ENCODE results near the gene JARID2. TPM values are rescaled to one million over a fixed set of nuclear protein-coding genes. Genes with fewer than 3 reads are reported as not detected.

JARID2 gene
- total and polyA plus RNA-seq, 2 of the 4 experiments (the other 2 are of a cell fraction) = 9.6 to 12.9 TPM

DNA sequence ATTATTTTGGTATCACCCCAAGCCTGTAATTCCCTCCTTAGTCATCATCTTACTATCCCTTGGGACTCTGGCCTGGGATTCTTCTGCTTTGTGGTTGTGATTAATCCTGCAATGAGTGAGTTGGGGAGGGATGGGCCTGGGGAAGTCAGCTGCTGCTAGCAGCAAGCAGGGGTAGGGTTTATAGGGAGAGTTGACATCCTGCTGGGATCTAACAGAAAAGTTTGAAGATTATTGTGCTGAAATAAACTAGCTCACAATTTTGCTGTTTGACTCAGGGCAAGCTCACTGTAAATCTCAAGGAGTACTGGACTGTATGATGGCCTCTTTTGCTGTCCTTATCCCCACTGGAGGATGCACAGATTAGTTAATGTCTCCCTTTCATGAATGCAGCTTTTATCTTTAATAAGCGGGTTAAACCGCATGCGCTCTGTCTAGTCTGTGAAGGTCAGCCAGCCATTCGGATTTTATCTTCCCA is 83.4 kb downstream of the JARID2 start:
- intact Hi-C loops (cut with micrococcal nuclease) (no loop called here), dilution Hi-C loops (cut with HindIII; ENCODE audit: low sequenced_read_pairs, unreplicated experiment) (no loop called here), in situ Hi-C loops (cut with MboI; ENCODE audit: low sequenced_read_pairs) (no loop called here)
- no peak overlapping the region for H4K5ac ChIP-seq (ENCODE audit: low read depth, low read length)
- no peak overlapping the region for H3K4me3 ChIP-seq (ENCODE audit: insufficient read depth, low read depth, low read length)
- no peak overlapping the region for H2BK20ac ChIP-seq (ENCODE audit: low read depth, low read length)
- peaks cover 88% of the 10 kb centered on the region for H4K20me1 ChIP-seq (ENCODE audit: insufficient read depth, low read length)
- ChIA-PET POLR2A (ENCODE audit: unreplicated experiment) (no interaction called here), CTCF (no interaction called here)
- DNase-seq (peak; percentile 95), ATAC-seq (ENCODE audit: low read depth) (peak; percentile 96)
- H2BK15ac ChIP-seq (ENCODE audit: low read depth, low read length) = no peak overlapping the region
- no peaks in the 10 kb centered on the region for H3K9me3 ChIP-seq (ENCODE audit: control insufficient read depth, insufficient read depth, low read length)
- H3K9me1 ChIP-seq (ENCODE audit: insufficient read depth, low read length) = peaks cover 19% of the 10 kb centered on the region
- no TSS peak for BruUV-seq (replicated peaks)
- peak overlapping the region; percentile 6; the same call in 1 of the 2 replicates for H3K4me2 ChIP-seq (ENCODE audit: low read depth, low read length)
- no peak overlapping the region for H2BK120ac ChIP-seq (ENCODE audit: low read depth, low read length)
- no peak overlapping the region for H3K9ac ChIP-seq (ENCODE audit: low read depth, low read length)
- 0 out of 2 replicates have a peak overlapping the region, but pooled peaks have one; percentile 9 for H3K23ac ChIP-seq (ENCODE audit: low read depth, low read length)
- H3K79me1 ChIP-seq (ENCODE audit: low read depth in 1 of 2, low read length in 2 of 2) = peaks cover 50 to 87% of the 10 kb centered on the region in 2 experiments
- no peak overlapping the region for H4K8ac ChIP-seq (ENCODE audit: low read depth in 2 of 2, low read length in 2 of 2)
- no peak overlapping the region for H3K27ac ChIP-seq (ENCODE audit: insufficient read depth, low read length)
- no peak overlapping the region for H3K56ac ChIP-seq (ENCODE audit: extremely low read depth, insufficient read depth, low read length)
- no peak overlapping the region for H3K18ac ChIP-seq (ENCODE audit: low read depth, low read length)
- H2AK9ac ChIP-seq (replicated peaks; ENCODE audit: low read depth, low read length, poor library complexity) = no peak overlapping the region
- no peak overlapping the region for H2BK5ac ChIP-seq (ENCODE audit: low read depth, low read length, poor library complexity, severe bottlenecking)
- no peak overlapping the region for H3K4ac ChIP-seq (ENCODE audit: low read depth, low read length)
- no peak overlapping the region for H2AK5ac ChIP-seq (ENCODE audit: low read depth, low read length)
- no peak overlapping the region for H4K91ac ChIP-seq (ENCODE audit: insufficient read depth, low read depth, low read length)
- no peaks in the 10 kb centered on the region for H3K27me3 ChIP-seq (ENCODE audit: control insufficient read depth, insufficient read depth, low read length)
- H3K4me1 ChIP-seq (ENCODE audit: control insufficient read depth, insufficient read depth, low read length) = peaks cover 21% of the 10 kb centered on the region
- TF ChIP-seq BHLHE40 (IDR thresholded peaks at IDR 0.05; ENCODE audit: low read depth, low read length) (peak; percentile 39; the same call in 1 of the 2 replicates), NFE2L2 (IDR thresholded peaks at IDR 0.05; ENCODE audit: low read depth, low read length) (no peak), USF2 (IDR thresholded peaks at IDR 0.05; ENCODE audit: low read depth, low read length) (peak; percentile 56; the same call in 1 of the 2 replicates), FOS (IDR thresholded peaks at IDR 0.05; ENCODE audit: low read depth, low read length) (0 out of 2 replicates have a peak, but pooled peaks have one; percentile 23)
- TF ChIP-seq, protein P1, sequence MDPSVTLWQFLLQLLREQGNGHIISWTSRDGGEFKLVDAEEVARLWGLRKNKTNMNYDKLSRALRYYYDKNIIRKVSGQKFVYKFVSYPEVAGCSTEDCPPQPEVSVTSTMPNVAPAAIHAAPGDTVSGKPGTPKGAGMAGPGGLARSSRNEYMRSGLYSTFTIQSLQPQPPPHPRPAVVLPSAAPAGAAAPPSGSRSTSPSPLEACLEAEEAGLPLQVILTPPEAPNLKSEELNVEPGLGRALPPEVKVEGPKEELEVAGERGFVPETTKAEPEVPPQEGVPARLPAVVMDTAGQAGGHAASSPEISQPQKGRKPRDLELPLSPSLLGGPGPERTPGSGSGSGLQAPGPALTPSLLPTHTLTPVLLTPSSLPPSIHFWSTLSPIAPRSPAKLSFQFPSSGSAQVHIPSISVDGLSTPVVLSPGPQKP (IDR thresholded peaks at IDR 0.05; ENCODE audit: borderline replicate concordance, low read depth, low read length) = no peak
- no peak overlapping the region for H2AFZ ChIP-seq (replicated peaks; ENCODE audit: low read length, poor library complexity)
- WGBS, 2 experiments (ENCODE audit: extremely low coverage in 2 of 2, insufficient read length in 1 of 2) = no CpG with 5 or more reads among the region's 4 CpGs
- 0 out of 2 replicates have a peak overlapping the region, but pooled peaks have one; percentile 15 for H3K14ac ChIP-seq (replicated peaks; ENCODE audit: low read depth, low read length)
- no peaks in the 10 kb centered on the region for H3K36me3 ChIP-seq (ENCODE audit: control insufficient read depth, insufficient read depth, low read length)
